Sigmoid colon (tissue), 4 donors: Measurements from ENCODE around the gene SPATA4.

Source experiments
- CTCF ChIP-seq, 4 experiments: fragments of 450-650 bp in 3 of 4; fragments of 200-600 bp in 1 of 4; IDR thresholded peaks; one replicate each; pipeline ENCODE4 v1.5.1; 2016 to 2019; ENCODE audit warnings: antibody characterized with exemption in 4 of 4, mild to moderate bottlenecking in 3 of 4, moderate library complexity in 2 of 4
- POLR2A ChIP-seq, 2 donors: fragments of 450-650 bp; IDR thresholded peaks; one replicate each; pipeline ENCODE4 v1.6.1; 2016; ENCODE audit warnings: antibody characterized with exemption in 2 of 2, mild to moderate bottlenecking in 2 of 2, moderate library complexity in 2 of 2
- POLR2AphosphoS5 ChIP-seq, 4 donors: sonication (generic); formaldehyde crosslinking; IDR thresholded peaks; one replicate each; pipeline ENCODE4 v1.6.1; 2017; ENCODE audit warnings: antibody characterized with exemption in 4 of 4

GRCh38 chr4:176186671-176187395, 8.6 kb downstream of the SPATA4 start:
- TF ChIP-seq POLR2AphosphoS5 (IDR thresholded peaks at IDR 0.05) (no peak), CTCF (IDR thresholded peaks at IDR 0.05) (no peak), POLR2A (IDR thresholded peaks at IDR 0.05) (no peak)
